Measurements from ENCODE around the gene AFF3. TPM values are rescaled to one million over a fixed set of nuclear protein-coding genes. Genes with fewer than 3 reads are reported as not detected.

The AFF3 gene
- total and polyA plus RNA-seq, 3 donors from 2014 or later = 18.0 to 34.4 (median 27.1) TPM

DNA sequence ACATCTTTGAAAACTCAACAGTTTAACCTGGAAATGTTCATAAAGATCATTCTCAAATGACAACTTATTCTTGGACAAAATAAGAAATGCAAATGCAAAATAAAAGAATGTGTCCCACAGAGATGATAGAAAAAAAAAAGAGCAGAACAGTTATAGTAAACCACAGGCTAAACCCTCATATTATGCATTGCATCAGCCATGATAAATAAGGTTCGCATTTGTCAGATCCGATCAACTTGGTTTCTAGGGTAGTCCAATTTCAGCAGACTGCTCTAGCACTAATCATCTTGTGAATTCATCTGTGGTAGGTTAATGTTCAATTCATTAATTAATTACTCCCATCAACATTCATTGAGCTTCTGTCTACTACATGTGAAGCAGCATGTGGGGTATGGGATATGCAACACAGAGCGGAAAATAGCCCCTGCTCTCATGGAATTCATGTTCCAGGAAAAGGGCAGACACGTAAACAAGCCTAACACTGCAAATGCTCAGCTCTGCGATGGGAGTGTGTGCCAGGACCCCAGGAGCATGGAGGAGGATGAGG is 336.4 kb downstream of the AFF3 start:
- H3K27ac ChIP-seq = no peak overlapping the region
- no peaks in the 10 kb centered on the region for H3K4me1 ChIP-seq
- H3K9me3 ChIP-seq = no peaks in the 10 kb centered on the region
- DNase-seq = no peak
- no peak overlapping the region for H3K4me3 ChIP-seq
- TF ChIP-seq POLR2A (IDR thresholded peaks at IDR 0.05) = no peak
- TF ChIP-seq, protein P1, sequence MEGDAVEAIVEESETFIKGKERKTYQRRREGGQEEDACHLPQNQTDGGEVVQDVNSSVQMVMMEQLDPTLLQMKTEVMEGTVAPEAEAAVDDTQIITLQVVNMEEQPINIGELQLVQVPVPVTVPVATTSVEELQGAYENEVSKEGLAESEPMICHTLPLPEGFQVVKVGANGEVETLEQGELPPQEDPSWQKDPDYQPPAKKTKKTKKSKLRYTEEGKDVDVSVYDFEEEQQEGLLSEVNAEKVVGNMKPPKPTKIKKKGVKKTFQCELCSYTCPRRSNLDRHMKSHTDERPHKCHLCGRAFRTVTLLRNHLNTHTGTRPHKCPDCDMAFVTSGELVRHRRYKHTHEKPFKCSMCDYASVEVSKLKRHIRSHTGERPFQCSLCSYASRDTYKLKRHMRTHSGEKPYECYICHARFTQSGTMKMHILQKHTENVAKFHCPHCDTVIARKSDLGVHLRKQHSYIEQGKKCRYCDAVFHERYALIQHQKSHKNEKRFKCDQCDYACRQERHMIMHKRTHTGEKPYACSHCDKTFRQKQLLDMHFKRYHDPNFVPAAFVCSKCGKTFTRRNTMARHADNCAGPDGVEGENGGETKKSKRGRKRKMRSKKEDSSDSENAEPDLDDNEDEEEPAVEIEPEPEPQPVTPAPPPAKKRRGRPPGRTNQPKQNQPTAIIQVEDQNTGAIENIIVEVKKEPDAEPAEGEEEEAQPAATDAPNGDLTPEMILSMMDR (IDR thresholded peaks at IDR 0.05) = no peak
- no peaks in the 10 kb centered on the region for H3K36me3 ChIP-seq (ENCODE audit: low read depth, missing control alignments)
- WGBS, 2 donors = 93 to 97% methylated on average over 5 of the region's 5 CpGs
- intact Hi-C loops (cut with DNase I; ENCODE audit: low total_unique reads) = no loop called here
- H3K27me3 ChIP-seq = no peaks in the 10 kb centered on the region

DNA sequence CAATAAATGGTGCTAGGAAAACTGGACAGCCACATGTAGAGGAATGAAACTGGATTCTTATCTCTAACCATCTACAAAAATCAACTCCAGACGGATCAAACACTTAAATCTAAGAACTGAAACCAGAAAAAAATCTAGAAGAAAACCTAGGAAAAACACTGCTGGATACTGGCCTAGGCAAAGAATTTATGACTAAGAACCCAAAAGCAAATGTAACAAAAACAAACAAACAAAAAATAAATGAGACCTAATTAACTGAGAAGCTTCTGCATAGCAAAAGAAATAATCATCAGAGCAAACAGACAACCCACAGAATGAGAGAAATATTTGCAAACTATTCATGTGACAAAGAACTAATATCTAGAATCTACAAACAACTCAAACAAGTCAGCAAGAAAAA is 338.5 kb downstream of the AFF3 start:
- TF ChIP-seq, protein P1 (IDR thresholded peaks at IDR 0.05) = no peak
- TF ChIP-seq POLR2A (IDR thresholded peaks at IDR 0.05) = no peak
- no peak overlapping the region for H3K4me3 ChIP-seq
- no peak for DNase-seq
- WGBS, 2 donors = 68 to 78% methylated on average over 1 of the region's 1 CpG
- intact Hi-C loops (cut with DNase I; ENCODE audit: low total_unique reads) = no loop called here
- H3K27ac ChIP-seq = no peak overlapping the region
- H3K4me1 ChIP-seq = no peaks in the 10 kb centered on the region
- no peaks in the 10 kb centered on the region for H3K27me3 ChIP-seq
- no peaks in the 10 kb centered on the region for H3K9me3 ChIP-seq
- H3K36me3 ChIP-seq (ENCODE audit: low read depth, missing control alignments) = no peaks in the 10 kb centered on the region

DNA sequence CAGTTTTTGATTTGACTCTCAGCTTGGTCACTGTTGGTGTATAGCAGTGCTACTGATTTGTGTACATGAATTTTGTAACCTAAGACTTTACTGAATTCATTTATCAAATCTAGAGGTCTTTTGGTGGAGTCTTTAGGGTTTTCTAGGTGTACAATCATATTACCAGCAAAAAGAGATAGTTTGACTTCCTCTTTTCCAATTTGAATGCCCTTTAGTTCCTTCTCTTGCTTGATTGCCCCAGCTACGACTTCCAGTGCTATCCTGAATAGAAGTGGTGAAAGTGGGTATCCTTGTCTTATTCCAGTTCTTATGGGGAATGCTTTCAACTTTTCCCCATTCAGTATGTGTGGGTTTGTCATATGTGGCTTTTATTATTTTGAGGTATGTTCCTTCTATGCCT is 339.7 kb downstream of the AFF3 start:
- no peaks in the 10 kb centered on the region for H3K36me3 ChIP-seq (ENCODE audit: low read depth, missing control alignments)
- TF ChIP-seq POLR2A (IDR thresholded peaks at IDR 0.05) = no peak
- TF ChIP-seq, protein P1 (IDR thresholded peaks at IDR 0.05) = no peak
- no peaks in the 10 kb centered on the region for H3K4me1 ChIP-seq
- no peaks in the 10 kb centered on the region for H3K27me3 ChIP-seq
- WGBS, 2 donors = 75 to 82% methylated on average over 1 of the region's 1 CpG
- no peak overlapping the region for H3K4me3 ChIP-seq
- intact Hi-C loops (cut with DNase I; ENCODE audit: low total_unique reads) = no loop called here
- no peak for DNase-seq
- no peak overlapping the region for H3K27ac ChIP-seq
- H3K9me3 ChIP-seq = no peaks in the 10 kb centered on the region

DNA sequence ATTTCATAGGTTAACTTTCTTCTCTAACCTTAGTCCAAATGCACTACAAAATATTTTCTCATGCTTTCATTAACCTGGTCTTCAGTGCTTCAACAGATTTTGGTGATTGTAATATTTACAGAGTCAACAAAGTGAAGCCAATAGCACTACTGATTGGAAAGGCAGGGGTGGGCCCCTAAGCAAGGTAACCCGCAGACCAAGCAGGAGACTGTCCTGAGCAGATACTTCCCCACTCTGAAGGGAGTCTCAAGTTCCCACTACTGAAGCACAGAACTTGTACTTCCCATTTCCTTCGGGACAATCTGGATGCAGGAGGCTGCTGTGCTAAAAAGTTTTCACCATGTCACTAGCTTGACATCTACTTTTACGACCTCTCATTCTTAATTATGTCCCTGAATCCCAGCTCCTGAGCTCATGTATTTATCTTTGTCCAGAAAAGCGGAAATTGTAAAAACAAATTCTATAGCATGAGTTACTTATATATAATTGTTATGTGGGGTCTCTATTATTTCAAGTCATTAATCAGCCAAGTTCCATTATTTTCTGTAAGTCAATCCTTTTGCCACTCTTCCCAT is 341.0 kb downstream of the AFF3 start:
- Histone ChIP-seq H3K27me3 (no peaks in the 10 kb centered on the region), H3K4me3 (no peak overlapping the region), H3K9me3 (no peaks in the 10 kb centered on the region), H3K27ac (no peak overlapping the region), H3K4me1 (no peaks in the 10 kb centered on the region), H3K36me3 (ENCODE audit: low read depth, missing control alignments) (no peaks in the 10 kb centered on the region)
- 86 to 88% methylated on average over 4 of the region's 4 CpGs for WGBS, 2 donors
- no peak for DNase-seq
- intact Hi-C loops (cut with DNase I; ENCODE audit: low total_unique reads) = no loop called here
- TF ChIP-seq POLR2A (IDR thresholded peaks at IDR 0.05) = no peak
- TF ChIP-seq, protein P1 (IDR thresholded peaks at IDR 0.05) = no peak

DNA sequence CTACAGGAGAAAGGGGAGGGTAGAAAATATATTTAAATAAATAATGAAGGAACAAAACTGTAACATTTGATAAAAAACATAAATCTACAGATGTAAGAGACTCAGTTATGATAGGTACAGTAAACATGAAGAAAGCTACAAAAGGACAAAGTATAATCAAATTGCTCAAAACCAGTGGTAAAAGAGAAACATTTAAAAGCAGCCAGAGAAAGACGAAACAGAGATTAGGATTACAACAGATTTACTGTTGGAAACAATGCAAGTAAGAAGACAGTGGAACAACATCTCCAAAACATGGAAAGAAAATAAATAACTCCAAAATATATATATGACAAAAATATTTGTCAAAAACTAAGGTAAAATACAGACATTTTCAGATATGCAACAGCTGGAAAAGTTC is 344.9 kb downstream of the AFF3 start:
- H3K4me1 ChIP-seq = no peaks in the 10 kb centered on the region
- no peak overlapping the region for H3K27ac ChIP-seq
- H3K4me3 ChIP-seq = no peak overlapping the region
- no peaks in the 10 kb centered on the region for H3K27me3 ChIP-seq
- H3K9me3 ChIP-seq = no peaks in the 10 kb centered on the region
- WGBS, 2 donors = 80 to 91% methylated on average over 1 of the region's 1 CpG
- no peak for DNase-seq
- TF ChIP-seq, protein P1 (IDR thresholded peaks at IDR 0.05) = no peak
- no peak for TF ChIP-seq POLR2A (IDR thresholded peaks at IDR 0.05)
- intact Hi-C loops (cut with DNase I; ENCODE audit: low total_unique reads) = no loop called here
- no peaks in the 10 kb centered on the region for H3K36me3 ChIP-seq (ENCODE audit: low read depth, missing control alignments)
